ENCODE results near the gene MIPOL1. TPM values are rescaled to one million over a fixed set of nuclear protein-coding genes. Genes with fewer than 3 reads are reported as not detected.

Gene MIPOL1
- total and polyA plus RNA-seq, 9 of the 15 experiments (the other 6 are each of a cell fraction or from before 2014, with no cell fraction given), result 6.7 to 21.9 (median 12.4) TPM

DNA sequence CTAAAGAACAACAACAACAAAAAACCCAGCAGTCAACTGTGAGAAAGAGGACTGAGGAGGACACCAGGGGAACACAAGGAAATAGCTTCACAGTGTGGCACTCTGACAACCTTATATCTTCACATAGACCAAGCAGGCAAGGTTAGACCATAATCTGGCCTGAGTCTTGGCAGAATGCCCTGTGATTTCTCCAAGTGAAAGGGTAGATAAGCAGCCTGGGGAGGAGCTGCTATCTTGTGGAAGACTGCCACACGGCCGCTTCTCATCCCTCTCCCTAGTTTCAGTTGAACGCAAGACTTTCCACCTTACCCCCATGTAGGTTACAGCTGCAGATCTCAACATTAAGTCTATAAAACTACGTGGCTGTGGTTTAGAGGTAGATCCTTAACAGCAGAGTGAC, 29.0 kb upstream of the MIPOL1 start (continued):
- TF ChIP-seq CBFA2T3 (IDR thresholded peaks at IDR 0.05) (peak; percentile 93), BHLHE40 (IDR thresholded peaks at IDR 0.05; ENCODE audit: low read length) (peak; percentile 39; the same call in 1 of the 2 replicates), MEIS2 (IDR thresholded peaks at IDR 0.05; ENCODE audit: partially characterized antibody) (peak; percentile 64), HDAC3 (IDR thresholded peaks at IDR 0.05; ENCODE audit: borderline replicate concordance, partially characterized antibody) (peak; percentile 27), TEAD2 (tag; IDR thresholded peaks at IDR 0.05) (no peak), RAD51 (IDR thresholded peaks at IDR 0.05; ENCODE audit: borderline replicate concordance, low read depth) (no peak), ZNF584 (CRISPR knock-in tag; IDR thresholded peaks at IDR 0.05; ENCODE audit: low read depth) (0 out of 2 replicates have a peak, but pooled peaks have one; percentile 57), RBM14 (IDR thresholded peaks at IDR 0.05; ENCODE audit: borderline replicate concordance, insufficient read depth, low read depth, low read length) (no peak), LEF1 (IDR thresholded peaks at IDR 0.05) (peak; percentile 57; the same call in 1 of the 2 replicates), ZNF707 (CRISPR knock-in tag; conservative IDR thresholded peaks at IDR 0.05) (no peak), CBFB (CRISPR knock-in tag; IDR thresholded peaks at IDR 0.05) (0 out of 2 replicates have a peak, but pooled peaks have one; percentile 24), MEF2D (tag; conservative IDR thresholded peaks at IDR 0.05; ENCODE audit: low read depth) (0 out of 2 replicates have a peak, but pooled peaks have one; percentile 23), HDAC2 (IDR thresholded peaks at IDR 0.05) (peak; percentile 48; the same call in 1 of the 2 replicates), NFIC (IDR thresholded peaks at IDR 0.05) (peak; percentile 98), NFE2L1 (tag; IDR thresholded peaks at IDR 0.05; ENCODE audit: borderline replicate concordance, low read depth) (no peak), ZNF445 (CRISPR knock-in tag; IDR thresholded peaks at IDR 0.05; ENCODE audit: low read depth) (no peak), EZH2 (IDR thresholded peaks at IDR 0.05; ENCODE audit: borderline replicate concordance, low read depth, low read length) (no peak), ZNF668 (CRISPR knock-in tag; IDR thresholded peaks at IDR 0.05) (no peak)
- TF ChIP-seq, protein P1, sequence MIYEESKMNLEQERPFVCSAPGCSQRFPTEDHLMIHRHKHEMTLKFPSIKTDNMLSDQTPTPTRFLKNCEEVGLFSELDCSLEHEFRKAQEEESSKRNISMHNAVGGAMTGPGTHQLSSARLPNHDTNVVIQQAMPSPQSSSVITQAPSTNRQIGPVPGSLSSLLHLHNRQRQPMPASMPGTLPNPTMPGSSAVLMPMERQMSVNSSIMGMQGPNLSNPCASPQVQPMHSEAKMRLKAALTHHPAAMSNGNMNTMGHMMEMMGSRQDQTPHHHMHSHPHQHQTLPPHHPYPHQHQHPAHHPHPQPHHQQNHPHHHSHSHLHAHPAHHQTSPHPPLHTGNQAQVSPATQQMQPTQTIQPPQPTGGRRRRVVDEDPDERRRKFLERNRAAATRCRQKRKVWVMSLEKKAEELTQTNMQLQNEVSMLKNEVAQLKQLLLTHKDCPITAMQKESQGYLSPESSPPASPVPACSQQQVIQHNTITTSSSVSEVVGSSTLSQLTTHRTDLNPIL (CRISPR knock-in tag; IDR thresholded peaks at IDR 0.05), result no peak
- TF ChIP-seq, protein P2, sequence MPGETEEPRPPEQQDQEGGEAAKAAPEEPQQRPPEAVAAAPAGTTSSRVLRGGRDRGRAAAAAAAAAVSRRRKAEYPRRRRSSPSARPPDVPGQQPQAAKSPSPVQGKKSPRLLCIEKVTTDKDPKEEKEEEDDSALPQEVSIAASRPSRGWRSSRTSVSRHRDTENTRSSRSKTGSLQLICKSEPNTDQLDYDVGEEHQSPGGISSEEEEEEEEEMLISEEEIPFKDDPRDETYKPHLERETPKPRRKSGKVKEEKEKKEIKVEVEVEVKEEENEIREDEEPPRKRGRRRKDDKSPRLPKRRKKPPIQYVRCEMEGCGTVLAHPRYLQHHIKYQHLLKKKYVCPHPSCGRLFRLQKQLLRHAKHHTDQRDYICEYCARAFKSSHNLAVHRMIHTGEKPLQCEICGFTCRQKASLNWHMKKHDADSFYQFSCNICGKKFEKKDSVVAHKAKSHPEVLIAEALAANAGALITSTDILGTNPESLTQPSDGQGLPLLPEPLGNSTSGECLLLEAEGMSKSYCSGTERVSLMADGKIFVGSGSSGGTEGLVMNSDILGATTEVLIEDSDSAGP (CRISPR knock-in tag; IDR thresholded peaks at IDR 0.05), result no peak
- TF ChIP-seq, protein P3, sequence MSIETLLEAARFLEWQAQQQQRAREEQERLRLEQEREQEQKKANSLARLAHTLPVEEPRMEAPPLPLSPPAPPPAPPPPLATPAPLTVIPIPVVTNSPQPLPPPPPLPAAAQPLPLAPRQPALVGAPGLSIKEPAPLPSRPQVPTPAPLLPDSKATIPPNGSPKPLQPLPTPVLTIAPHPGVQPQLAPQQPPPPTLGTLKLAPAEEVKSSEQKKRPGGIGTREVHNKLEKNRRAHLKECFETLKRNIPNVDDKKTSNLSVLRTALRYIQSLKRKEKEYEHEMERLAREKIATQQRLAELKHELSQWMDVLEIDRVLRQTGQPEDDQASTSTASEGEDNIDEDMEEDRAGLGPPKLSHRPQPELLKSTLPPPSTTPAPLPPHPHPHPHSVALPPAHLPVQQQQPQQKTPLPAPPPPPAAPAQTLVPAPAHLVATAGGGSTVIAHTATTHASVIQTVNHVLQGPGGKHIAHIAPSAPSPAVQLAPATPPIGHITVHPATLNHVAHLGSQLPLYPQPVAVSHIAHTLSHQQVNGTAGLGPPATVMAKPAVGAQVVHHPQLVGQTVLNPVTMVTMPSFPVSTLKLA (conservative IDR thresholded peaks at IDR 0.05), result no peak
- TF ChIP-seq, protein P4, sequence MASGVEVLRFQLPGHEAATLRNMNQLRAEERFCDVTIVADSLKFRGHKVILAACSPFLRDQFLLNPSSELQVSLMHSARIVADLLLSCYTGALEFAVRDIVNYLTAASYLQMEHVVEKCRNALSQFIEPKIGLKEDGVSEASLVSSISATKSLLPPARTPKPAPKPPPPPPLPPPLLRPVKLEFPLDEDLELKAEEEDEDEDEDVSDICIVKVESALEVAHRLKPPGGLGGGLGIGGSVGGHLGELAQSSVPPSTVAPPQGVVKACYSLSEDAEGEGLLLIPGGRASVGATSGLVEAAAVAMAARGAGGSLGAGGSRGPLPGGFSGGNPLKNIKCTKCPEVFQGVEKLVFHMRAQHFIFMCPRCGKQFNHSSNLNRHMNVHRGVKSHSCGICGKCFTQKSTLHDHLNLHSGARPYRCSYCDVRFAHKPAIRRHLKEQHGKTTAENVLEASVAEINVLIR (CRISPR knock-in tag; IDR thresholded peaks at IDR 0.05), result no peak
- TF ChIP-seq, protein P5, sequence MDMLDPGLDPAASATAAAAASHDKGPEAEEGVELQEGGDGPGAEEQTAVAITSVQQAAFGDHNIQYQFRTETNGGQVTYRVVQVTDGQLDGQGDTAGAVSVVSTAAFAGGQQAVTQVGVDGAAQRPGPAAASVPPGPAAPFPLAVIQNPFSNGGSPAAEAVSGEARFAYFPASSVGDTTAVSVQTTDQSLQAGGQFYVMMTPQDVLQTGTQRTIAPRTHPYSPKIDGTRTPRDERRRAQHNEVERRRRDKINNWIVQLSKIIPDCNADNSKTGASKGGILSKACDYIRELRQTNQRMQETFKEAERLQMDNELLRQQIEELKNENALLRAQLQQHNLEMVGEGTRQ (CRISPR knock-in tag; IDR thresholded peaks at IDR 0.05), result no peak

Measured in K562 (cell line).